GM21447 (cell line): ENCODE results near the gene TRAPPC6A.
A peak's percentile ranks its signal among the peaks of the same experiment; 100 is the strongest.

Source experiments
- ATAC-seq: cut with Tn5 transposase; IDR thresholded peaks from one replicate; pipeline ENCODE4 v1.9.1; 2021; ENCODE audit not compliant: unreplicated experiment

Gene TRAPPC6A

GRCh38 chr19:45186509-45187334, 8.7 kb upstream of the TRAPPC6A start:
- no peak for ATAC-seq

GRCh38 chr19:45184115-45184514, 6.1 kb upstream of the TRAPPC6A start:
- ATAC-seq: no peak

GRCh38 chr19:45182758-45183157, 4.7 kb upstream of the TRAPPC6A start:
- no peak for ATAC-seq

- no peak for ATAC-seq
Measured at GRCh38 chr19:45180936-45181335, 2.9 kb upstream of the TRAPPC6A start.

- no peak for ATAC-seq
Measured at GRCh38 chr19:45179892-45180370, 1.9 kb upstream of the TRAPPC6A start.

- no peak for ATAC-seq
Measured at GRCh38 chr19:45179072-45179891, 1.2 kb upstream of the TRAPPC6A start.

GRCh38 chr19:45178262-45179071, 430 bp upstream of the TRAPPC6A start, which contains the start of gene BLOC1S3:
Gene BLOC1S3, plus strand, starts transcription at chr19:45178784. Its CDS starts 513 bp downstream, at chr19:45179297.
- peak; percentile 76 for ATAC-seq

- no peak for ATAC-seq
Measured at GRCh38 chr19:45175515-45176345, 2.3 kb downstream of the TRAPPC6A start.

- no peak for ATAC-seq
Measured at GRCh38 chr19:45173816-45174215, 4.2 kb downstream of the TRAPPC6A start.

GRCh38 chr19:45172611-45173208, 5.3 kb downstream of the TRAPPC6A start:
- no peak for ATAC-seq

GRCh38 chr19:45172173-45172572, 5.9 kb downstream of the TRAPPC6A start:
- ATAC-seq: no peak

- no peak for ATAC-seq
Measured at GRCh38 chr19:45171211-45171623, 6.8 kb downstream of the TRAPPC6A start.

- no peak for ATAC-seq
Measured at GRCh38 chr19:45170146-45171106, 7.6 kb downstream of the TRAPPC6A start.

- ATAC-seq: no peak
Measured at GRCh38 chr19:45169602-45170001, 8.4 kb downstream of the TRAPPC6A start.

GRCh38 chr19:45168767-45169351, 9.2 kb downstream of the TRAPPC6A start:
- no peak for ATAC-seq

- no peak for ATAC-seq
Measured at GRCh38 chr19:45166723-45167252, 11.2 kb downstream of the TRAPPC6A start.

GRCh38 chr19:45164577-45165335, 13.3 kb downstream of the TRAPPC6A start:
- peak; percentile 80 for ATAC-seq
